Putamen (tissue), 1 donor: ENCODE data around the gene SRRM1.
"Not testable (repeated sequence)": the region's sequence is repeated elsewhere in the genome, so short reads cannot be mapped to it uniquely, and the experiment has no call there.

Experiments used
- DNase-seq: peaks from one replicate; pipeline ENCODE4 v3.0.0-alpha.2; 2016; ENCODE audit warnings: low spot score

The SRRM1 gene

GRCh38 chr1:24694380-24694843, 51.3 kb downstream of the SRRM1 start:
- DNase-seq, result no peak

GRCh38 chr1:24695202-24695974, 52.3 kb downstream of the SRRM1 start:
- no peak for DNase-seq

GRCh38 chr1:24696041-24696755, 53.1 kb downstream of the SRRM1 start:
- DNase-seq, result no peak

- DNase-seq, result no peak
Observed at GRCh38 chr1:24696756-24697330, 53.7 kb downstream of the SRRM1 start.

GRCh38 chr1:24697453-24698001, 54.4 kb downstream of the SRRM1 start:
- DNase-seq, result not testable (repeated sequence)

- DNase-seq, result not testable (repeated sequence)
Observed at GRCh38 chr1:24698326-24698725, 55.2 kb downstream of the SRRM1 start.

GRCh38 chr1:24699628-24700027, 56.5 kb downstream of the SRRM1 start:
- no peak for DNase-seq

GRCh38 chr1:24702511-24703293, 59.6 kb downstream of the SRRM1 start:
- no peak for DNase-seq

GRCh38 chr1:24704411-24705259, 61.5 kb downstream of the SRRM1 start:
- peak; percentile 95 for DNase-seq

GRCh38 chr1:24705260-24706073, 62.4 kb downstream of the SRRM1 start:
- peak; percentile 90 for DNase-seq

- DNase-seq, result not testable (repeated sequence)
Observed at GRCh38 chr1:24706074-24706389, 62.9 kb downstream of the SRRM1 start.

- DNase-seq, result no peak
Observed at GRCh38 chr1:24707687-24708086, 64.6 kb downstream of the SRRM1 start.

- no peak for DNase-seq
Observed at GRCh38 chr1:24708938-24709337, 65.8 kb downstream of the SRRM1 start.

- DNase-seq, result no peak
Observed at GRCh38 chr1:24709791-24710441, 66.8 kb downstream of the SRRM1 start.

- DNase-seq, result no peak
Observed at GRCh38 chr1:24711329-24711728, 68.2 kb downstream of the SRRM1 start.

GRCh38 chr1:24713176-24713575, 70.1 kb downstream of the SRRM1 start:
- no peak for DNase-seq

GRCh38 chr1:24713736-24714135, 70.6 kb downstream of the SRRM1 start:
- no peak for DNase-seq

- peak; percentile 97 for DNase-seq
Observed at GRCh38 chr1:24714859-24715520, 71.9 kb downstream of the SRRM1 start.

- no peak for DNase-seq
Observed at GRCh38 chr1:24715658-24716057, 72.6 kb downstream of the SRRM1 start.
